Naive thymus-derived CD8-positive, alpha-beta T cell (primary cell): ENCODE data around the gene TRABD2B. TPM values are rescaled to one million over a fixed set of nuclear protein-coding genes. Genes with fewer than 3 reads are reported as not detected.

ENCODE experiments used
- ATAC-seq, 2 donors: fragments of 150-1000 bp; cut with Tn5 transposase in 1 of 2; sonication (Bioruptor Pico), chemical (Tn5 transposase) in 1 of 2; 1 replicate in 1 of 2; 2 replicates in 1 of 2; pipeline ENCODE4 v1.10.0; 2021; ENCODE audit warnings: mild to moderate bottlenecking in 2 of 2, moderate library complexity in 2 of 2
- POLR2A ChIA-PET: fragments of 350-600 bp; sonication (Branson Sonifier 250); formaldehyde crosslinking; loops from one replicate; lab custom pipeline; 2021; ENCODE audit warnings: antibody characterized with exemption; lab: Charles Lee
- DNase-seq, 10 donors: peaks; one replicate each; pipeline versions ENCODE4 v3.0.0 to v3.0.0-alpha.2; 2020 to 2022
- H3K27ac Mint-ChIP-seq, 10 donors: one replicate each; pipeline ENCODE4 v1.8.0; 2020 to 2022; ENCODE audit warnings: mild to moderate bottlenecking in 10 of 10, mixed read lengths in 10 of 10, moderate library complexity in 4 of 10, inconsistent platforms in 1 of 10
- H3K27me3 Mint-ChIP-seq, 5 donors: one replicate each; pipeline ENCODE4 v1.8.0; 2021 to 2022; ENCODE audit warnings: mixed read lengths in 5 of 5
- H3K36me3 Mint-ChIP-seq, 3 donors: one replicate each; pipeline ENCODE4 v1.8.0; 2020 to 2022; ENCODE audit warnings: mixed read lengths in 3 of 3, mild to moderate bottlenecking in 2 of 3, inconsistent platforms in 1 of 3
- H3K4me1 Mint-ChIP-seq, 4 donors: one replicate each; pipeline ENCODE4 v1.8.0; 2021 to 2022; ENCODE audit warnings: mixed read lengths in 4 of 4
- H3K4me3 Mint-ChIP-seq, 10 donors: one replicate each; pipeline ENCODE4 v1.8.0; 2020 to 2022; ENCODE audit warnings: mild to moderate bottlenecking in 10 of 10, mixed read lengths in 10 of 10, moderate library complexity in 6 of 10, inconsistent platforms in 1 of 10
- H3K9me3 Mint-ChIP-seq, 9 donors: one replicate each; pipeline ENCODE4 v1.8.0; 2020 to 2022; ENCODE audit warnings: mixed read lengths in 9 of 9, mild to moderate bottlenecking in 3 of 9, inconsistent platforms in 1 of 9, moderate library complexity in 1 of 9
- polyA plus RNA-seq, 3 donors: library from polyadenylated mRNA; unstranded; fragments of 300-500 nt; fragmentation: Illumina TruSeq; gene quantifications; one replicate each; pipeline ENCODE4 v1.2.3, GENCODE V29; 2021
- total RNA-seq, 8 experiments: library from RNA in 2 of 8; stranded (reverse) in 2 of 8; gene quantifications; one replicate each; pipeline ENCODE4 v1.2.3 and lab custom pipeline; 2021 to 2026

TRABD2B gene
- total and polyA plus RNA-seq, 5 experiments from 2014 or later = not detected

GRCh38 chr1:47865881-47866535 lies 131.2 kb downstream of the TRABD2B start:
- POLR2A ChIA-PET = no interaction called here
- H3K4me3 Mint-ChIP-seq = no peak overlapping the region
- H3K4me1 Mint-ChIP-seq = no peaks in the 10 kb centered on the region
- DNase-seq (no peak), ATAC-seq (no peak)
- no peak overlapping the region for H3K27ac Mint-ChIP-seq
- no peaks in the 10 kb centered on the region for H3K9me3 Mint-ChIP-seq
- no peaks in the 10 kb centered on the region for H3K36me3 Mint-ChIP-seq
- peaks cover 1 to 15% (median 6%) of the 10 kb centered on the region in 5 donors for H3K27me3 Mint-ChIP-seq

GRCh38 chr1:47859092-47859743 lies 138.0 kb downstream of the TRABD2B start:
- POLR2A ChIA-PET = no interaction called here
- Mint-ChIP-seq H3K9me3 (no peaks in the 10 kb centered on the region), H3K4me1 (peaks cover 0 to 16% (median 6%) of the 10 kb centered on the region in 4 donors), H3K4me3 (no peak overlapping the region), H3K27me3 (peaks cover 0 to 14% (median 3%) of the 10 kb centered on the region in 5 donors), H3K27ac (peak overlapping the region in 1 of 10 donors; percentile 2), H3K36me3 (no peaks in the 10 kb centered on the region)
- no peak for DNase-seq
- ATAC-seq = no peak

- no peak for ATAC-seq
- POLR2A ChIA-PET = no interaction called here
- Mint-ChIP-seq H3K36me3 (no peaks in the 10 kb centered on the region), H3K4me3 (no peak overlapping the region), H3K27me3 (peaks cover 0 to 14% (median 3%) of the 10 kb centered on the region in 5 donors), H3K4me1 (peaks cover 0 to 16% (median 6%) of the 10 kb centered on the region in 4 donors), H3K27ac (no peak overlapping the region), H3K9me3 (no peaks in the 10 kb centered on the region)
- no peak for DNase-seq
These were observed 140.2 kb downstream of the TRABD2B start for GRCh38 chr1:47856996-47857395.

- H3K4me1 Mint-ChIP-seq = peaks cover 0 to 14% (median 5%) of the 10 kb centered on the region in 4 donors
- no peak overlapping the region for H3K4me3 Mint-ChIP-seq
- H3K27ac Mint-ChIP-seq = no peak overlapping the region
- POLR2A ChIA-PET = no interaction called here
- no peaks in the 10 kb centered on the region for H3K36me3 Mint-ChIP-seq
- ATAC-seq (no peak), DNase-seq (no peak)
- H3K27me3 Mint-ChIP-seq = peaks cover 0 to 10% (median 0%) of the 10 kb centered on the region in 5 donors
- no peaks in the 10 kb centered on the region for H3K9me3 Mint-ChIP-seq
These were observed 142.0 kb downstream of the TRABD2B start for GRCh38 chr1:47855230-47855629.

GRCh38 chr1:47854552-47855144 lies 142.5 kb downstream of the TRABD2B start:
- ATAC-seq = no peak
- POLR2A ChIA-PET = no interaction called here
- no peak for DNase-seq
- Mint-ChIP-seq H3K27ac (no peak overlapping the region), H3K36me3 (no peaks in the 10 kb centered on the region), H3K4me1 (peaks cover 0 to 9% (median 4%) of the 10 kb centered on the region in 4 donors), H3K9me3 (no peaks in the 10 kb centered on the region), H3K27me3 (peaks cover 0 to 6% (median 0%) of the 10 kb centered on the region in 5 donors), H3K4me3 (no peak overlapping the region)

- peaks cover 0 to under 1% (median 0%) of the 10 kb centered on the region in 4 donors for H3K4me1 Mint-ChIP-seq
- POLR2A ChIA-PET = no interaction called here
- no peak overlapping the region for H3K27ac Mint-ChIP-seq
- no peaks in the 10 kb centered on the region for H3K36me3 Mint-ChIP-seq
- H3K4me3 Mint-ChIP-seq = no peak overlapping the region
- H3K9me3 Mint-ChIP-seq = no peaks in the 10 kb centered on the region
- ATAC-seq (no peak), DNase-seq (no peak)
- H3K27me3 Mint-ChIP-seq = peaks cover 0 to 6% (median 0%) of the 10 kb centered on the region in 5 donors
These were observed 143.3 kb downstream of the TRABD2B start for GRCh38 chr1:47853852-47854251.

- Mint-ChIP-seq H3K36me3 (no peaks in the 10 kb centered on the region), H3K27ac (no peak overlapping the region)
These were observed 144.1 kb downstream of the TRABD2B start for GRCh38 chr1:47853059-47853458.

GRCh38 chr1:47852006-47852718 lies 145.0 kb downstream of the TRABD2B start:
- POLR2A ChIA-PET = no interaction called here
- peaks cover 0 to under 1% (median 0%) of the 10 kb centered on the region in 5 donors for H3K27me3 Mint-ChIP-seq
- no peak for ATAC-seq
- H3K9me3 Mint-ChIP-seq = no peaks in the 10 kb centered on the region
- peak overlapping the region in 1 of 10 donors; percentile 14 for H3K27ac Mint-ChIP-seq
- no peaks in the 10 kb centered on the region for H3K4me1 Mint-ChIP-seq
- H3K36me3 Mint-ChIP-seq = no peaks in the 10 kb centered on the region
- H3K4me3 Mint-ChIP-seq = no peak overlapping the region
- no peak for DNase-seq

More at GRCh38 chr1:47853059-47853458, 144.1 kb downstream of the TRABD2B start:
- no peak overlapping the region for H3K4me3 Mint-ChIP-seq
- H3K27me3 Mint-ChIP-seq = peaks cover 0 to 6% (median 0%) of the 10 kb centered on the region in 5 donors
- ATAC-seq (no peak), DNase-seq (no peak)
- no peaks in the 10 kb centered on the region for H3K4me1 Mint-ChIP-seq
- H3K9me3 Mint-ChIP-seq = no peaks in the 10 kb centered on the region
- POLR2A ChIA-PET = no interaction called here

GRCh38 chr1:47850451-47850850 lies 146.7 kb downstream of the TRABD2B start:
- H3K27me3 Mint-ChIP-seq = no peaks in the 10 kb centered on the region
- H3K4me3 Mint-ChIP-seq = no peak overlapping the region
- no peak overlapping the region for H3K27ac Mint-ChIP-seq
- DNase-seq (no peak), ATAC-seq (no peak)
- H3K36me3 Mint-ChIP-seq = no peaks in the 10 kb centered on the region
- H3K4me1 Mint-ChIP-seq = no peaks in the 10 kb centered on the region
- no peaks in the 10 kb centered on the region for H3K9me3 Mint-ChIP-seq
- POLR2A ChIA-PET = no interaction called here

GRCh38 chr1:47849591-47850261 lies 147.5 kb downstream of the TRABD2B start:
- H3K4me3 Mint-ChIP-seq = no peak overlapping the region
- H3K27me3 Mint-ChIP-seq = peaks cover 0 to 3% (median 0%) of the 10 kb centered on the region in 5 donors
- no peak for ATAC-seq
- H3K4me1 Mint-ChIP-seq = no peaks in the 10 kb centered on the region
- DNase-seq = no peak
- no peaks in the 10 kb centered on the region for H3K9me3 Mint-ChIP-seq
- POLR2A ChIA-PET = no interaction called here
- no peak overlapping the region for H3K27ac Mint-ChIP-seq
- H3K36me3 Mint-ChIP-seq = no peaks in the 10 kb centered on the region

GRCh38 chr1:47849005-47849521 lies 148.1 kb downstream of the TRABD2B start:
- DNase-seq (no peak), ATAC-seq (no peak)
- no peak overlapping the region for H3K4me3 Mint-ChIP-seq
- no peaks in the 10 kb centered on the region for H3K9me3 Mint-ChIP-seq
- peaks cover 0 to 3% (median 0%) of the 10 kb centered on the region in 5 donors for H3K27me3 Mint-ChIP-seq
- no peaks in the 10 kb centered on the region for H3K36me3 Mint-ChIP-seq
- POLR2A ChIA-PET = no interaction called here
- H3K27ac Mint-ChIP-seq = no peak overlapping the region
- H3K4me1 Mint-ChIP-seq = no peaks in the 10 kb centered on the region

GRCh38 chr1:47847763-47848162 lies 149.4 kb downstream of the TRABD2B start:
- POLR2A ChIA-PET = no interaction called here
- peaks cover 2 to 10% (median 9%) of the 10 kb centered on the region in 5 donors for H3K27me3 Mint-ChIP-seq
- no peak overlapping the region for H3K4me3 Mint-ChIP-seq
- ATAC-seq = no peak
- no peak for DNase-seq
- no peaks in the 10 kb centered on the region for H3K4me1 Mint-ChIP-seq
- H3K9me3 Mint-ChIP-seq = no peaks in the 10 kb centered on the region
- no peak overlapping the region for H3K27ac Mint-ChIP-seq
- no peaks in the 10 kb centered on the region for H3K36me3 Mint-ChIP-seq
